A204.1 (cell line): ENCODE measurements around the gene PTP4A2.

ENCODE experiments used
- FAIRE-seq: peaks from 2 replicates; lab custom pipeline; 2012; peaks lifted over from hg19 to GRCh38; lab: Jason Lieb, UNC

The PTP4A2 gene

DNA sequence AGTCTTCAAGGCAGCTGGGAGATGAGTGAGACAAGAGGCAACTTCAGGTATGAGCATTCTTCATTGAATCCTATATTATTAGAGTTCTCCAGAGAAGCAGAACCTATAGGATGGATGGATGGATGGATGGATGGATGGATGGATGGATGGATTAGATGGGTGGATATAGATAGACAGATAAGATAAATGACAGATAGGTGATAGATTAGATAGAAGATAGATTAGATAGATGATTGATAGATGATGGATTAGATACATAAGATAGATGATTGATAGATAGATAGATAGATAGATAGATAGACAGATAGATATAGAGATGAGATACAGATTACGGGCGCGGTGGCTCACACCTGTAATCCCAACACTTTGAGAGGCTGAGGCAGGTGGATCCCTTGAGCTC lies 79.1 kb downstream of the PTP4A2 start:
- no peak for FAIRE-seq

DNA sequence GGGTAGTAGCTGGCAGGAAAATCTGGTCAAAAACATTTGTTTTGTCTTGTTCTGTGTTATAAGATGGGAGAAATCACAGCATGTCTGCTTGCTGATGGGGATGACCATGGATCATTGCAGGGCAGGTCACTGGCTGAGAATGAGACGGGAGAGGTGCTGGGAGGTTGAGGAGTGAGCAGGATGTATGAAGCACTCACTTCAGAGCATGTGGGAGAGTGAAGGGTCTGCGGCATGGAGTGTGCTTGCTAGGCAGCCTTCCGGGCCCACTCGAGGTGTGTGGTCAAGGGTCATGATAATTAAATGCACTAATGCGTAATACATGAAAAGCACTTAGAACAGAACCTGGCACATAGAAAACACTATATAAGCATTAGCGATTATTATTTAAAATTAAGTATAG lies 80.3 kb downstream of the PTP4A2 start:
- FAIRE-seq = no peak
